HEK293T (cell line): ENCODE measurements around the gene SH2D2A.

ENCODE experiments used
- ARNT ChIP-seq: fragments of 450-650 bp; IDR thresholded peaks from 2 replicates; pipeline ENCODE4 v1.6.1; 2017; ENCODE audit warnings: mild to moderate bottlenecking
- BHLHE40 ChIP-seq: fragments of 450-650 bp; IDR thresholded peaks from 2 replicates; pipeline ENCODE4 v1.6.1; 2016; ENCODE audit warnings: mild to moderate bottlenecking, moderate library complexity, borderline replicate concordance
- CTBP1 ChIP-seq: fragments of 450-650 bp; IDR thresholded peaks from 2 replicates; pipeline ENCODE4 v1.6.1; 2016; ENCODE audit warnings: borderline replicate concordance
- ELF4 ChIP-seq: fragments of 450-650 bp; IDR thresholded peaks from 2 replicates; pipeline ENCODE4 v1.6.1; 2017; ENCODE audit warnings: antibody characterized with exemption
- FOXA1 ChIP-seq: fragments of 450-650 bp; IDR thresholded peaks from 2 replicates; pipeline ENCODE4 v1.6.1; 2016; ENCODE audit warnings: mild to moderate bottlenecking
- FOXM1 ChIP-seq: fragments of 450-650 bp; IDR thresholded peaks from 2 replicates; pipeline ENCODE4 v1.6.1; 2017; ENCODE audit warnings: mild to moderate bottlenecking, borderline replicate concordance
- HDGF ChIP-seq: fragments of 450-650 bp; IDR thresholded peaks from 2 replicates; pipeline ENCODE4 v1.6.1; 2017; ENCODE audit warnings: antibody characterized with exemption, borderline replicate concordance
- NFRKB ChIP-seq: fragments of 450-650 bp; IDR thresholded peaks from 2 replicates; pipeline ENCODE4 v1.6.1; 2016; ENCODE audit warnings: mild to moderate bottlenecking, moderate library complexity
- SP1 ChIP-seq: fragments of 450-650 bp; IDR thresholded peaks from 2 replicates; pipeline ENCODE4 v1.6.1; 2017
- TARDBP ChIP-seq: fragments of 450-650 bp; IDR thresholded peaks from 2 replicates; pipeline ENCODE4 v1.6.1; 2016
- ZNF384 ChIP-seq: fragments of 450-650 bp; IDR thresholded peaks from 2 replicates; pipeline ENCODE4 v1.6.1; 2016
- TF ChIP-seq, protein P1 (sequence below): fragments of 450-650 bp; IDR thresholded peaks from 2 replicates; pipeline ENCODE4 v1.6.1; 2016

DNA sequence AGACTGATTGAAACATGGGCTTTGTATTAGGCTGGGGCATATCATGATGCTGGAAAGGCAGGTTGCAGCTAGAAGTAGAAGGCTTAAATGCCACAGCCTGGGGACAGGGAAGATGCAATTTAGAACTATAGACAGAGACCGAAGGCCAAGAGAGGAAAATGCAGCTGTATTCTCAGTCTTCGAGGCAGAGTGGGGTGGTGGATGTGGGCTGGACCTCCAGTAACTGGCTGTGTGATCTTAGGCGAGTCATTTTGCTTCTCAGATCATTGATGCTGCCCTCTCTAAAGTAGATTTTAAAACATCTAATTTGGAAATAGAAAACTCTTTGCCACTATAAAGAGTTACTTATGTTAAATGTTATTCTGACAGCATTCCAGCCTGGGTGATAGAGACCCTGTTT lies 17.7 kb upstream of the SH2D2A start:
- no peak for TF ChIP-seq NFRKB
- no peak for TF ChIP-seq ARNT
- TF ChIP-seq ZNF384 = no peak
- TF ChIP-seq, protein P1, sequence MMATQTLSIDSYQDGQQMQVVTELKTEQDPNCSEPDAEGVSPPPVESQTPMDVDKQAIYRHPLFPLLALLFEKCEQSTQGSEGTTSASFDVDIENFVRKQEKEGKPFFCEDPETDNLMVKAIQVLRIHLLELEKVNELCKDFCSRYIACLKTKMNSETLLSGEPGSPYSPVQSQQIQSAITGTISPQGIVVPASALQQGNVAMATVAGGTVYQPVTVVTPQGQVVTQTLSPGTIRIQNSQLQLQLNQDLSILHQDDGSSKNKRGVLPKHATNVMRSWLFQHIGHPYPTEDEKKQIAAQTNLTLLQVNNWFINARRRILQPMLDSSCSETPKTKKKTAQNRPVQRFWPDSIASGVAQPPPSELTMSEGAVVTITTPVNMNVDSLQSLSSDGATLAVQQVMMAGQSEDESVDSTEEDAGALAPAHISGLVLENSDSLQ = no peak
- TF ChIP-seq BHLHE40 = no peak
- no peak for TF ChIP-seq ELF4
- TF ChIP-seq CTBP1 = no peak
- no peak for TF ChIP-seq HDGF
- no peak for TF ChIP-seq FOXA1
- TF ChIP-seq FOXM1 = no peak
- TF ChIP-seq TARDBP = no peak
- no peak for TF ChIP-seq SP1
